Mesenchymal stem cell (in vitro differentiated cells and primary cell): ENCODE data around the gene VNN1.

Experiments used
- DNase-seq: peaks from one replicate; pipeline ENCODE4 v3.0.0-alpha.2; 2013
- H2AFZ ChIP-seq: one replicate; pipeline ENCODE4 v1.6.1; 2013; ENCODE audit warnings: low read depth, mild to moderate bottlenecking, control low read depth, inconsistent platforms, low read length, moderate library complexity
- H2AK5ac ChIP-seq: 2 replicates; pipeline ENCODE4 v1.6.1; 2013; ENCODE audit warnings: low read length, moderate library complexity, mild to moderate bottlenecking, inconsistent platforms; ENCODE audit not compliant: severe bottlenecking
- H2BK120ac ChIP-seq: one replicate; pipeline ENCODE4 v1.6.1; 2013; ENCODE audit warnings: low read depth, mild to moderate bottlenecking, inconsistent platforms, low read length, moderate library complexity
- H2BK12ac ChIP-seq, 2 experiments: one replicate each; pipeline ENCODE4 v1.6.1; 2013; ENCODE audit warnings: inconsistent platforms in 2 of 2, low read length in 2 of 2, mild to moderate bottlenecking in 2 of 2, moderate library complexity in 2 of 2, control low read depth in 1 of 2
- H2BK15ac ChIP-seq: one replicate; pipeline ENCODE4 v1.6.1; 2013; ENCODE audit warnings: mild to moderate bottlenecking, low read depth, inconsistent platforms; ENCODE audit not compliant: poor library complexity, severe bottlenecking
- H2BK5ac ChIP-seq: 2 replicates; pipeline ENCODE4 v1.6.1; 2013; ENCODE audit warnings: low read depth, mild to moderate bottlenecking, low read length, control low read depth, inconsistent platforms; ENCODE audit not compliant: poor library complexity, severe bottlenecking
- H3K14ac ChIP-seq, 2 experiments: one replicate each; pipeline ENCODE4 v1.6.1; 2013; ENCODE audit warnings: inconsistent platforms in 2 of 2, low read length in 2 of 2, control low read depth in 1 of 2, mild to moderate bottlenecking in 1 of 2, moderate library complexity in 1 of 2
- H3K18ac ChIP-seq, 2 experiments: one replicate each; pipeline ENCODE4 v1.6.1; 2013; ENCODE audit warnings: inconsistent platforms in 2 of 2, low read length in 2 of 2, control low read depth in 1 of 2, low read depth in 1 of 2, mild to moderate bottlenecking in 1 of 2
- H3K23ac ChIP-seq, 2 experiments: one replicate each; pipeline ENCODE4 v1.6.1; 2013; ENCODE audit warnings: inconsistent platforms in 2 of 2, low read length in 2 of 2, mild to moderate bottlenecking in 2 of 2, moderate library complexity in 2 of 2, control low read depth in 1 of 2
- H3K27ac ChIP-seq: 2 replicates; pipeline ENCODE4 v1.5.1; 2013; ENCODE audit warnings: mild to moderate bottlenecking, moderate library complexity, low read length, control low read depth, inconsistent platforms; ENCODE audit not compliant: poor library complexity, severe bottlenecking
- H3K27me3 ChIP-seq, 2 experiments: 2 replicates each; pipeline versions ENCODE4 v1.6.1 to v1.7.0; 2013; ENCODE audit warnings: low read length in 2 of 2, mild to moderate bottlenecking in 2 of 2, moderate library complexity in 2 of 2, control low read depth in 1 of 2, inconsistent platforms in 1 of 2; ENCODE audit not compliant: control insufficient read depth in 1 of 2, insufficient read depth in 1 of 2
- H3K36me3 ChIP-seq, 2 experiments: 2 replicates each; pipeline versions ENCODE4 v1.6.1 to v1.7.0; 2013; ENCODE audit warnings: low read length in 2 of 2, control low read depth in 1 of 2, inconsistent platforms in 1 of 2, low read depth in 1 of 2, mild to moderate bottlenecking in 1 of 2; ENCODE audit not compliant: insufficient read depth in 2 of 2, control insufficient read depth in 1 of 2
- H3K4ac ChIP-seq, 2 experiments: one replicate each; pipeline ENCODE4 v1.6.1; 2013; ENCODE audit warnings: inconsistent platforms in 2 of 2, low read length in 2 of 2, mild to moderate bottlenecking in 2 of 2, moderate library complexity in 2 of 2, control low read depth in 1 of 2, low read depth in 1 of 2
- H3K4me1 ChIP-seq: 2 replicates; pipeline ENCODE4 v1.6.1; 2013; ENCODE audit warnings: low read depth, low read length, control low read depth; ENCODE audit not compliant: control insufficient read depth, insufficient read depth
- H3K4me2 ChIP-seq: 2 replicates; pipeline ENCODE4 v1.6.1; 2013; ENCODE audit warnings: low read length, mild to moderate bottlenecking, inconsistent platforms; ENCODE audit not compliant: poor library complexity, severe bottlenecking
- H3K4me3 ChIP-seq, 2 experiments: 2 replicates each; pipeline versions ENCODE4 v1.5.1 to v1.7.0; 2013; ENCODE audit warnings: low read length in 2 of 2, mild to moderate bottlenecking in 2 of 2, control low read depth in 1 of 2, low read depth in 1 of 2; ENCODE audit not compliant: insufficient read depth in 1 of 2
- H3K79me1 ChIP-seq: replicated peaks from 2 replicates; pipeline ENCODE4 v1.6.1; 2013; ENCODE audit warnings: mild to moderate bottlenecking, control low read depth, low read length, inconsistent platforms; ENCODE audit not compliant: poor library complexity, severe bottlenecking
- H3K9ac ChIP-seq: 2 replicates; pipeline ENCODE4 v1.7.0; 2013; ENCODE audit warnings: mild to moderate bottlenecking, low read length, moderate library complexity
- H3K9me3 ChIP-seq: 2 replicates; pipeline ENCODE4 v1.7.0; 2013; ENCODE audit warnings: mild to moderate bottlenecking, low read length; ENCODE audit not compliant: control insufficient read depth
- H4K8ac ChIP-seq: one replicate; pipeline ENCODE4 v1.6.1; 2013; ENCODE audit warnings: inconsistent platforms, mild to moderate bottlenecking, low read length, moderate library complexity
- H4K91ac ChIP-seq: one replicate; pipeline ENCODE4 v1.6.1; 2013; ENCODE audit warnings: mild to moderate bottlenecking, low read length, inconsistent platforms
- WGBS: methylation state at CpG from one replicate; pipeline ENCODE4 v1.1.7; 2013; ENCODE audit warnings: mixed read lengths; 5-methylcytosine and 5-hydroxymethylcytosine counted together

The VNN1 gene

DNA sequence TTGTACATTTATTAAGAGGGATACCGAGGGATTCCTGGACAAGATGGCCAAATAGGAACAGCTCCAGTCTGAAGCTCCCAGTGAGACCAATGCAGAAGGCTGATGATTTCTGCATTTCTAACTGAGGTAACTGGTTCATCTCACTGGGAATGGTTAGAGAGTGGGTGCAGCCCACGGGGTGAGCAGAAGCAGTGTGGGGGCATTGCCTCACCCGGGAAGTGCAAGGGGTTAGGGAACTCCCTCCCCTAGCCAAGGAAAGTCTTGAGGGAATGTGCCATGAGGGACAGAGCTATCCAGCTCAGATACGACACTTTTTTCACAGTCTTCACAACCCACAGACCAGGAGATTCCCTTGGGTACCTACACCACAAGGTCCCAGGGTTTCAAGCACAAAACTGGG is 79.1 kb downstream of the VNN1 start:
- H3K4me3 ChIP-seq: no peak overlapping the region
- no peak overlapping the region for H3K14ac ChIP-seq
- no peak overlapping the region for H4K91ac ChIP-seq
- no peak for DNase-seq
- H3K4me2 ChIP-seq: no peak overlapping the region
- H2BK12ac ChIP-seq: no peak overlapping the region
- WGBS: 89% methylated on average over 4 of the region's 4 CpGs
- no peak overlapping the region for H2AK5ac ChIP-seq
- no peaks in the 10 kb centered on the region for H3K36me3 ChIP-seq
- H3K4ac ChIP-seq: no peak overlapping the region
- no peak overlapping the region for H2BK15ac ChIP-seq
- no peaks in the 10 kb centered on the region for H3K4me1 ChIP-seq
- peaks cover 5% of the 10 kb centered on the region for H3K9me3 ChIP-seq
- no peak overlapping the region for H2BK120ac ChIP-seq
- H4K8ac ChIP-seq: no peak overlapping the region
- no peak overlapping the region for H3K27ac ChIP-seq
- H3K79me1 ChIP-seq: no peaks in the 10 kb centered on the region
- H2BK5ac ChIP-seq: no peak overlapping the region
- H2AFZ ChIP-seq: no peak overlapping the region
- peaks cover 10 to 25% of the 10 kb centered on the region in 2 experiments for H3K27me3 ChIP-seq
- H3K18ac ChIP-seq: no peak overlapping the region
- H3K23ac ChIP-seq: no peak overlapping the region
- no peak overlapping the region for H3K9ac ChIP-seq

DNA sequence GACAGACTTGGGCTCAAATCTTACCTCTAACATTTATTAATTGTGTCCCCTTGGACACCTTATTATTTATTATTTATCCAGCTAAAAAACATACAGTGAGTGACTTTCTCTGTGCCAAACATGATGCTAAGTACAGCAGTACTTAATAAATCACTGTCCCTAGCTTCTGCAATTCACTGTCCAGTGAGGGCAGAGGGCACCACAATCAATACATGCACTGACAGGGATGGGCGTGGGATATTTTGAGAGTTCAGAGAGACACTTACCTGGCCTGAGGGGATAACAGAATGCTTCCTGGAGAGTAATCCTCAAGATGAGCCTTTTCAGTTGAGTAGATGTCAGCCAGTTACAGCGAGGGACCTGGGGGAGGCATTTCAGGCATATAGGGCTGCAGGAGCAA is 80.5 kb downstream of the VNN1 start:
- Histone ChIP-seq H3K23ac (no peak overlapping the region), H3K4me1 (no peaks in the 10 kb centered on the region)
- WGBS: 87% methylated on average over 2 of the region's 2 CpGs

More for the DNA sequence above, 80.5 kb downstream of the VNN1 start:
- Histone ChIP-seq H3K4me3 (no peak overlapping the region), H3K9ac (no peak overlapping the region), H4K8ac (no peak overlapping the region), H2BK12ac (no peak overlapping the region), H2BK120ac (no peak overlapping the region), H3K79me1 (no peaks in the 10 kb centered on the region), H2AFZ (no peak overlapping the region), H3K14ac (no peak overlapping the region), H4K91ac (no peak overlapping the region), H3K4ac (no peak overlapping the region), H3K27ac (no peak overlapping the region), H2BK5ac (no peak overlapping the region), H3K27me3 (peaks cover 10 to 25% of the 10 kb centered on the region in 2 experiments), H2BK15ac (no peak overlapping the region), H3K9me3 (peaks cover 5% of the 10 kb centered on the region), H3K4me2 (no peak overlapping the region), H3K18ac (no peak overlapping the region), H3K36me3 (no peaks in the 10 kb centered on the region), H2AK5ac (no peak overlapping the region)
- DNase-seq: no peak
